Stomach smooth muscle (tissue), 2 donors: Measurements from ENCODE around the gene TOM1L2.
"Not testable (repeated sequence)": the region's sequence is repeated elsewhere in the genome, so short reads cannot be mapped to it uniquely, and the experiment has no call there.

ENCODE experiments used
- H3K27ac ChIP-seq: one replicate; pipeline ENCODE4 v1.7.0; 2013; ENCODE audit warnings: mild to moderate bottlenecking, low read length, inconsistent platforms
- H3K27me3 ChIP-seq, 2 donors: one replicate each; pipeline ENCODE4 v1.7.0; 2013; ENCODE audit warnings: low read length in 2 of 2; ENCODE audit not compliant: insufficient read depth in 2 of 2, control insufficient read depth in 1 of 2
- H3K36me3 ChIP-seq, 2 donors: one replicate each; pipeline ENCODE4 v1.7.0; 2013; ENCODE audit warnings: low read length in 2 of 2; ENCODE audit not compliant: control insufficient read depth in 2 of 2, insufficient read depth in 2 of 2
- H3K4me1 ChIP-seq: one replicate; pipeline ENCODE4 v1.7.0; 2013; ENCODE audit warnings: low read length; ENCODE audit not compliant: control insufficient read depth, insufficient read depth
- H3K4me3 ChIP-seq, 2 donors: one replicate each; pipeline ENCODE4 v1.7.0; 2013; ENCODE audit warnings: low read length in 2 of 2
- H3K9ac ChIP-seq, 2 donors: one replicate each; pipeline ENCODE4 v1.7.0; 2013; ENCODE audit warnings: low read length in 2 of 2, mild to moderate bottlenecking in 1 of 2
- H3K9me3 ChIP-seq, 2 donors: one replicate each; pipeline ENCODE4 v1.7.0; 2013; ENCODE audit warnings: low read length in 2 of 2; ENCODE audit not compliant: control insufficient read depth in 2 of 2
- donor health status: healthy.
- donor health status: Pancreatic carcinoma.

The TOM1L2 gene

GRCh38 chr17:17958982-17959381, 13.2 kb downstream of the TOM1L2 start:
- H3K27ac ChIP-seq = peak overlapping the region; percentile 55
- H3K9ac ChIP-seq = peak overlapping the region in 1 of 2 donors; percentile 14
- no peaks in the 10 kb centered on the region for H3K9me3 ChIP-seq
- H3K36me3 ChIP-seq = peaks cover 0 to 8% of the 10 kb centered on the region in 2 donors
- peak overlapping the region; percentile 10 to 57 for H3K4me3 ChIP-seq
- peaks cover 21% of the 10 kb centered on the region for H3K4me1 ChIP-seq
- no peaks in the 10 kb centered on the region for H3K27me3 ChIP-seq

DNA sequence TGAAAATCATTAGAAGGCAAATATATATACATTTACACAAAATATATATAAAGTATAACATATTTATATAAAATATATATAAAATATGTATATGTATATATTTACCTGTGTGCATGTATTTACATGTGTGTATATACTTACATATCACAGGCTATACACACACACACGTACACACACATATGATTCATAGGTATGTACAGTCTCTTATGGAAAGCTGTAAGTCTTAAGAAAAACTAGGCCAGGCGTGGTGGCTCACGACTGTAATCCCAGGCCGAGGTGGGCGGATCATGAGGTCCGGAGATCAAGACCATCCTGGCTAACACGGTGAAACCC, 14.7 kb downstream of the TOM1L2 start:
- peaks cover 0 to 8% of the 10 kb centered on the region in 2 donors for H3K36me3 ChIP-seq
- H3K9me3 ChIP-seq = no peaks in the 10 kb centered on the region
- no peak overlapping the region for H3K4me3 ChIP-seq
- H3K27me3 ChIP-seq = no peaks in the 10 kb centered on the region
- H3K4me1 ChIP-seq = peaks cover 21% of the 10 kb centered on the region
- no peak overlapping the region for H3K9ac ChIP-seq
- H3K27ac ChIP-seq = no peak overlapping the region

DNA sequence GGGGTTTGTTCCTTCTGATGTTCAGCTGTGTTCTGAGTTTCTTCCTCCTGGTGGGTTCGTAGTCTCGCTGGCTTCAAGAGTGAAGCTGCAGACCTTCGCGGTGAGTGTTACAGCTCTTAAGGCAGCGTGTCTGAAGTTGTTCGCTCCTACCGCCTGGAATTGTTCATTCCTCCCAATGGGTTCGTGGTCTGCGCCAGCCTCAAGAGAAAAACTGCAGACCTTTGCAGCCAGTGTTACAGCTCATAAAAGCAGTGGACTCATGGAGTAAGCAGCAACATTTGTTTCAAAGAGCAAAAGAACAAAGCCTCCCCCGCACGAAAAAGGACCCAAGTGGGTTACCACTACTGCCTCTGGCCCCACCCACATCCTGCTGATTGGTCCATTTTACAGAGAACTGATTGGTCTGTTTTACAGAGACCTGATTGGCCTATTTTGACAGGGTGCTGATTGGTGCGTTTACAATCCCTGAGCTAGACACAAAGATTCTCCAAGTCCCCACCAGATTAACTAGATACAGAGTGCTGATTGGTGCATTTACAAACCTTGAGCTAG, 16.3 kb downstream of the TOM1L2 start:
- H3K9ac ChIP-seq, H3K27me3 ChIP-seq, H3K27ac ChIP-seq, H3K4me3 ChIP-seq, H3K9me3 ChIP-seq, H3K36me3 ChIP-seq: not testable (repeated sequence)
- H3K4me1 ChIP-seq = peaks cover 21% of the 10 kb centered on the region

GRCh38 chr17:17954079-17954478, 18.1 kb downstream of the TOM1L2 start:
- Histone ChIP-seq H3K9me3 (no peaks in the 10 kb centered on the region), H3K9ac (no peak overlapping the region), H3K36me3 (peaks cover 0 to 8% of the 10 kb centered on the region in 2 donors), H3K4me3 (no peak overlapping the region), H3K27ac (no peak overlapping the region), H3K4me1 (peaks cover 17% of the 10 kb centered on the region), H3K27me3 (no peaks in the 10 kb centered on the region)

- H3K4me1 ChIP-seq = peaks cover 3% of the 10 kb centered on the region
- no peaks in the 10 kb centered on the region for H3K27me3 ChIP-seq
- no peak overlapping the region for H3K27ac ChIP-seq
- H3K9ac ChIP-seq = no peak overlapping the region
- no peak overlapping the region for H3K4me3 ChIP-seq
- H3K9me3 ChIP-seq = no peaks in the 10 kb centered on the region
- H3K36me3 ChIP-seq = peaks cover 0 to 8% of the 10 kb centered on the region in 2 donors
These were observed 19.5 kb downstream of the TOM1L2 start for GRCh38 chr17:17952691-17953090.

GRCh38 chr17:17951524-17951923, 20.7 kb downstream of the TOM1L2 start:
- H3K36me3 ChIP-seq = peaks cover 0 to 8% of the 10 kb centered on the region in 2 donors
- no peaks in the 10 kb centered on the region for H3K9me3 ChIP-seq
- no peak overlapping the region for H3K27ac ChIP-seq
- no peaks in the 10 kb centered on the region for H3K27me3 ChIP-seq
- H3K4me1 ChIP-seq = no peaks in the 10 kb centered on the region
- no peak overlapping the region for H3K4me3 ChIP-seq
- H3K9ac ChIP-seq = no peak overlapping the region

DNA sequence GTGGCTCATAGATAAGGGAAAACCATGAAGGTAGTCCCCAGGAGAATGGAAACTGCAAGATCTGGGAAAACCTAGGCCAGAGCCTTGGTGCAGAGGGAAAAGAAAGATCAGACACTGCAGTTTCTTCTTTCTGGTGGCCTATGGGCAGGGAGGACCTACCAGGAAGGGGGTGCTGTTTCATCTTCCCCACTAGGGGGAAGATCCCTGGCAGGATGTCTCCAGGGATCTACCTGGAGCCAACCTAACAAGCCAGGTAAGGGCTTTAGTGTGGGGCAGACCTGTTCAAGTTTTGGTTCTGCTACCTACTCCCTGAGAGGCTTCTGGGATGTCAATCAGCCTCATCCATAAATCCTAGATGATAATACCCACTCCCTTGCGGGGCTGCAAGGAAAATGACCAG, 21.4 kb downstream of the TOM1L2 start:
- no peak overlapping the region for H3K27ac ChIP-seq
- H3K9me3 ChIP-seq = no peaks in the 10 kb centered on the region
- H3K4me1 ChIP-seq = no peaks in the 10 kb centered on the region
- no peak overlapping the region for H3K4me3 ChIP-seq
- H3K27me3 ChIP-seq = no peaks in the 10 kb centered on the region
- H3K36me3 ChIP-seq = peaks cover 0 to 7% of the 10 kb centered on the region in 2 donors
- H3K9ac ChIP-seq = no peak overlapping the region

DNA sequence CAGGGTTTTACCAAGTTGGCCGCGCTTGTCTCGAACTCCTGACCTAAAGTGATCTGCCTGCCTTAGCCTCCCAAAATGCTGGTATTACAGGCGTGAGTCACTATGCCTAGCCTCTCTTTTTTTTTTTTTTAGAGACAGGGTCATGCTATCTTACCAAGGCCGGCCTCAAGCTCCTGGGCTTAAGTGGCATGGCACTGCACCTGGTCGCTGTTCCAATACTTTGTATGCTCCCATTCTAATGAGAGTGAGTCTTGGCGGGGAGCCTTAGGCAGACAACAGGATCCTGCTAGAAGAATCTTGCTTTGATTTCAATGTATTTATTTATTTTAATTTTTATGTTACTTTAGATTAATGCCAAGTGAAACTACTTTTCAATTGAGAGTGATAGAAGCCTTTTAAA, 21.9 kb downstream of the TOM1L2 start:
- Histone ChIP-seq H3K27ac (no peak overlapping the region), H3K4me1 (no peaks in the 10 kb centered on the region), H3K36me3 (peaks cover 0 to 4% of the 10 kb centered on the region in 2 donors), H3K9ac (no peak overlapping the region), H3K4me3 (no peak overlapping the region), H3K27me3 (no peaks in the 10 kb centered on the region), H3K9me3 (no peaks in the 10 kb centered on the region)

GRCh38 chr17:17947966-17948365, 24.2 kb downstream of the TOM1L2 start:
- H3K36me3 ChIP-seq = no peaks in the 10 kb centered on the region
- H3K9ac ChIP-seq = no peak overlapping the region
- peaks cover 22% of the 10 kb centered on the region for H3K4me1 ChIP-seq
- no peak overlapping the region for H3K27ac ChIP-seq
- no peak overlapping the region for H3K4me3 ChIP-seq
- H3K27me3 ChIP-seq = no peaks in the 10 kb centered on the region
- H3K9me3 ChIP-seq = no peaks in the 10 kb centered on the region

GRCh38 chr17:17947309-17947708, 24.9 kb downstream of the TOM1L2 start:
- Histone ChIP-seq H3K27me3 (no peaks in the 10 kb centered on the region), H3K4me1 (peaks cover 22% of the 10 kb centered on the region), H3K4me3 (no peak overlapping the region), H3K36me3 (no peaks in the 10 kb centered on the region), H3K9me3 (no peaks in the 10 kb centered on the region), H3K9ac (no peak overlapping the region), H3K27ac (no peak overlapping the region)

- H3K4me3 ChIP-seq = no peak overlapping the region
- no peak overlapping the region for H3K27ac ChIP-seq
- H3K4me1 ChIP-seq = peaks cover 23% of the 10 kb centered on the region
- H3K27me3 ChIP-seq = no peaks in the 10 kb centered on the region
- H3K9me3 ChIP-seq = no peaks in the 10 kb centered on the region
- no peak overlapping the region for H3K9ac ChIP-seq
- H3K36me3 ChIP-seq = no peaks in the 10 kb centered on the region
These were observed 26.1 kb downstream of the TOM1L2 start for GRCh38 chr17:17946093-17946492.
